ENCODE measurements around the gene KLHL29.

KLHL29 gene

DNA sequence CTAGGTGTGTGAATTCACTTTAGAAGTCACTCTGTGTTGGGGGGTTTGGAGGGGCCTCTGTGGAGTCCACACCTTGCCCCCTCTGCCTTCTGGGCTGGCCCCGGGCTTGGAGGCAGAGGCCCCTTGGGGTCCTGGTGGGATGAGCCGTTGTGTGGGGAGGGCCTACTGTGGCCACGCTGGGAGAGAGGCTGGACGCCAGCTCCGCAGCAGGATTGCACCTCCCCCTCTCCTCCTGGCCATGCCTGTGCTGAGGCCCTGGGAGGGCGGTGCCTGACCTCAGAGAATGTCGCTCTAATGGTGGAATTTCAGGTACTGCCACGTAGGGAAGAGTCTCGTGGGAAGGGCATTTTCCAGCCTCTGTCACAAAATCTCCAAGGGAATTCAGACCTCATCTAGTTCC, 304.9 kb downstream of the KLHL29 start:
- no peak overlapping the region for H3K4me3 ChIP-seq (ENCODE audit: low read depth in 1 of 2, low read length in 2 of 2)
- ATAC-seq (ENCODE audit: insufficient read depth, low read depth) = no peak
- H2AFZ ChIP-seq (ENCODE audit: low read depth, low read length) = no peak overlapping the region
- H3K79me2 ChIP-seq (ENCODE audit: insufficient read depth, low read length) = no peaks in the 10 kb centered on the region
- DNase-seq = no peak
- H3K27ac ChIP-seq (ENCODE audit: low read length) = no peak overlapping the region
- no peaks in the 10 kb centered on the region; the same call in 1 of the 2 replicates for H4K20me1 ChIP-seq (ENCODE audit: insufficient read depth, low read length)
- no peaks in the 10 kb centered on the region for H3K36me3 ChIP-seq (ENCODE audit: insufficient read depth, low read length)
- no peaks in the 10 kb centered on the region for H3K4me1 ChIP-seq (ENCODE audit: insufficient read depth, low read length)
- TF ChIP-seq CTCF (IDR thresholded peaks at IDR 0.05; ENCODE audit: borderline replicate concordance, extremely low read depth, low read length, poor library complexity, severe bottlenecking) = no peak
- no peak for TF ChIP-seq EZH2 (IDR thresholded peaks at IDR 0.05; ENCODE audit: borderline replicate concordance, low read depth, low read length, severe bottlenecking)
- H3K9me3 ChIP-seq (ENCODE audit: insufficient read depth, low read length, severe bottlenecking) = no peaks in the 10 kb centered on the region
- H3K4me2 ChIP-seq (ENCODE audit: insufficient read depth, low read length) = no peak overlapping the region
- no peaks in the 10 kb centered on the region for H3K27me3 ChIP-seq (ENCODE audit: insufficient read depth, low read length, poor library complexity)
- no peak overlapping the region for H3K9ac ChIP-seq (ENCODE audit: low read depth, low read length)

DNA sequence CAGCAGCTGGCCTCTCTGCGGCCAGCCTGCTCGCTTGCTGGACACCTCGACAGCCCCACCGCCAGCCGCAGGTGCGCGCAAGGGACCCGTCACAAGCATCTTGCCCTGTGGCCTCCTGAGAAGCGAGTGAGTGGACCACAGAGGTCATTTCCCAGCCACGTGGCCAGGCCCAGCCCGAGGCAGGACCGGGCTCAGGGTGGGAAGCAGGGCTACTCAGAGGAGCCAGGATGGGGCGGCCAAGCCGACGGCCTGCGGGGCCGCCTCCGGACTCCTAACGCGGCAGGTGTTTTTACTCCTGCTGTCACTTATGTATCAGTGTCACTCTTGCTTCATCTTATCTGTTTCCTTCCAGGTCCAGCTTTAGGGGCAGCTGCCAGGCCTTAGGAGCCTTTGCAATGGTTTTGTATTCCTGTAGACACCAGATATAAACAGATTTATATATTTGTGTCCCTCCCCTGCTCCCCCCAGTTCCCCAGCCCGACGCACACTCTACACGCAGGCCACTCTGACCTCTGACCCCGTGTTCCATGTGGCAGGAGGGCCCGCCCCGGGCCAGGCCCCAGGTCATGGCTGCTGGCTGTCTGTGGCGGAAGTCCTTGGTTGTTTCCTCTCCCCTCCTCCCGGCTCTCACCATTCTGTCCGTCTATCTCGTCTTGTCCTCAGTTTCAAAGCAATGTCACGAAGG, 305.6 kb downstream of the KLHL29 start:
- no peaks in the 10 kb centered on the region; the same call in 1 of the 2 replicates for H4K20me1 ChIP-seq (ENCODE audit: insufficient read depth, low read length)
- no peak overlapping the region for H3K9ac ChIP-seq (ENCODE audit: low read depth, low read length)
- DNase-seq = no peak
- H3K4me3 ChIP-seq (ENCODE audit: low read depth in 1 of 2, low read length in 2 of 2) = no peak overlapping the region
- H3K36me3 ChIP-seq (ENCODE audit: insufficient read depth, low read length) = no peaks in the 10 kb centered on the region
- no peak for ATAC-seq (ENCODE audit: insufficient read depth, low read depth)
- no peaks in the 10 kb centered on the region for H3K4me1 ChIP-seq (ENCODE audit: insufficient read depth, low read length)
- H3K4me2 ChIP-seq (ENCODE audit: insufficient read depth, low read length) = no peak overlapping the region
- H3K9me3 ChIP-seq (ENCODE audit: insufficient read depth, low read length, severe bottlenecking) = no peaks in the 10 kb centered on the region
- no peak overlapping the region for H2AFZ ChIP-seq (ENCODE audit: low read depth, low read length)
- no peaks in the 10 kb centered on the region for H3K79me2 ChIP-seq (ENCODE audit: insufficient read depth, low read length)
- no peak for TF ChIP-seq CTCF (IDR thresholded peaks at IDR 0.05; ENCODE audit: borderline replicate concordance, extremely low read depth, low read length, poor library complexity, severe bottlenecking)
- TF ChIP-seq EZH2 (IDR thresholded peaks at IDR 0.05; ENCODE audit: borderline replicate concordance, low read depth, low read length, severe bottlenecking) = no peak
- H3K27me3 ChIP-seq (ENCODE audit: insufficient read depth, low read length, poor library complexity) = no peaks in the 10 kb centered on the region
- no peak overlapping the region for H3K27ac ChIP-seq (ENCODE audit: low read length)

DNA sequence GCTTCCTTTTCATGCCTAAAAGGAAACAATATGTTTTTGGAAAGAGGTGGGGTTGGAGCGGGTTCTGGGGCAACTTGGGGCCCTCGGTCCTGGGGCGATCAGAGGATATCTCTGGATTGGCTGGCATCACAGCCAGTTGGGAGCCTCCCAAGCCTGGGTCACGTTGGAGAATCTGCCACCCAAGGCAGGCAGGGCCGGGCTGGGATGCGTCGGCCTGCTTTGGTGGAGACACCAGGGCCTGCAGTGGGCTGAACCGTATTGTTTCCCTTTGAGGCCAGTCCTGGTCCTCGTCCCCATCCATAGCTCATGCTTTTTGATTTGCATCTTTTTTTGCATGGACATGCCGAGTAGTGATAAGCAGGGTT, 306.1 kb downstream of the KLHL29 start:
- Histone ChIP-seq H4K20me1 (ENCODE audit: insufficient read depth, low read length) (no peaks in the 10 kb centered on the region; the same call in 1 of the 2 replicates), H3K4me3 (ENCODE audit: low read depth in 1 of 2, low read length in 2 of 2) (no peak overlapping the region), H3K79me2 (ENCODE audit: insufficient read depth, low read length) (no peaks in the 10 kb centered on the region), H3K27me3 (ENCODE audit: insufficient read depth, low read length, poor library complexity) (no peaks in the 10 kb centered on the region), H3K9me3 (ENCODE audit: insufficient read depth, low read length, severe bottlenecking) (no peaks in the 10 kb centered on the region), H3K4me2 (ENCODE audit: insufficient read depth, low read length) (no peak overlapping the region), H3K9ac (ENCODE audit: low read depth, low read length) (no peak overlapping the region), H3K36me3 (ENCODE audit: insufficient read depth, low read length) (no peaks in the 10 kb centered on the region), H2AFZ (ENCODE audit: low read depth, low read length) (no peak overlapping the region), H3K27ac (ENCODE audit: low read length) (no peak overlapping the region), H3K4me1 (ENCODE audit: insufficient read depth, low read length) (no peaks in the 10 kb centered on the region)
- no peak for TF ChIP-seq EZH2 (IDR thresholded peaks at IDR 0.05; ENCODE audit: borderline replicate concordance, low read depth, low read length, severe bottlenecking)
- no peak for TF ChIP-seq CTCF (IDR thresholded peaks at IDR 0.05; ENCODE audit: borderline replicate concordance, extremely low read depth, low read length, poor library complexity, severe bottlenecking)
- ATAC-seq (ENCODE audit: insufficient read depth, low read depth) (no peak), DNase-seq (no peak)

All from DND-41 (cell line).